ENCODE data around the gene PDHA2.
"Not testable (repeated sequence)": the region's sequence is repeated elsewhere in the genome, so short reads cannot be mapped to it uniquely, and the experiment has no call there.

The PDHA2 gene

GRCh38 chr4:95833711-95834194, 6.1 kb upstream of the PDHA2 start:
- H3K9ac ChIP-seq (ENCODE audit: insufficient read length, low read depth), result no peak overlapping the region
- H3K9me3 ChIP-seq (ENCODE audit: insufficient read depth, low read length), result no peaks in the 10 kb centered on the region
- no peaks in the 10 kb centered on the region for H3K4me1 ChIP-seq (ENCODE audit: insufficient read depth, insufficient read length)
- TF ChIP-seq YY1 (IDR thresholded peaks at IDR 0.05; ENCODE audit: insufficient read depth, insufficient read length) (no peak), ZNF274 (IDR thresholded peaks at IDR 0.05; ENCODE audit: low read depth, low read length) (no peak), SUZ12 (IDR thresholded peaks at IDR 0.05; ENCODE audit: extremely low read depth, insufficient read depth, insufficient read length) (no peak)
- H3K4me3 ChIP-seq (ENCODE audit: insufficient read length, low read depth), result no peak overlapping the region
- no peaks in the 10 kb centered on the region for H3K36me3 ChIP-seq (ENCODE audit: insufficient read depth, insufficient read length, low read length)
- H3K27me3 ChIP-seq (ENCODE audit: insufficient read depth, insufficient read length), result no peaks in the 10 kb centered on the region
- DNase-seq (ENCODE audit: low read depth, low spot score), result no peak

DNA sequence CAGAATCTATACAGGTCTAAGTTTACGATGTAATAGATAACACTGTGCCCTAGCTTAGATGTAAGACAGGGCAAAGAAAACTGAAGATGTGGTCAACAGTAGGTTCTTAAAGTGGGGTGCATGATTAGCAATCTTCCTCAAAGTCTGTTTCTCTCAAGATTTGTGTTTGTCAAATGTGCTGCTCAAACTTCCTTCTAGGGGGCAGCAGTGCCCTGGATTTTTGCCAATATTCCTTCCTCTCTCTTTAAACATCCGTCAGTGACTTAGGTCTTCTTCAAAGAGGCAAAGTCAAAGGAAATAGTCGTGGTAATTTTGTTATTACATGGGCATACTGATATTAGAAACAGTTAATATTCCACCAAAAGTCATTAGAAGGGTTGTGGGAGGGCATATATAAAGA, 4.2 kb upstream of the PDHA2 start:
- no peaks in the 10 kb centered on the region for H3K9me3 ChIP-seq (ENCODE audit: insufficient read depth, low read length)
- no peak overlapping the region for H3K4me3 ChIP-seq (ENCODE audit: insufficient read length, low read depth)
- no peaks in the 10 kb centered on the region for H3K27me3 ChIP-seq (ENCODE audit: insufficient read depth, insufficient read length)
- H3K9ac ChIP-seq (ENCODE audit: insufficient read length, low read depth), result no peak overlapping the region
- TF ChIP-seq YY1 (IDR thresholded peaks at IDR 0.05; ENCODE audit: insufficient read depth, insufficient read length) (no peak), ZNF274 (IDR thresholded peaks at IDR 0.05; ENCODE audit: low read depth, low read length) (no peak), SUZ12 (IDR thresholded peaks at IDR 0.05; ENCODE audit: extremely low read depth, insufficient read depth, insufficient read length) (no peak)
- H3K36me3 ChIP-seq (ENCODE audit: insufficient read depth, insufficient read length, low read length), result no peaks in the 10 kb centered on the region
- no peaks in the 10 kb centered on the region for H3K4me1 ChIP-seq (ENCODE audit: insufficient read depth, insufficient read length)
- DNase-seq (ENCODE audit: low read depth, low spot score), result peak; percentile 30

DNA sequence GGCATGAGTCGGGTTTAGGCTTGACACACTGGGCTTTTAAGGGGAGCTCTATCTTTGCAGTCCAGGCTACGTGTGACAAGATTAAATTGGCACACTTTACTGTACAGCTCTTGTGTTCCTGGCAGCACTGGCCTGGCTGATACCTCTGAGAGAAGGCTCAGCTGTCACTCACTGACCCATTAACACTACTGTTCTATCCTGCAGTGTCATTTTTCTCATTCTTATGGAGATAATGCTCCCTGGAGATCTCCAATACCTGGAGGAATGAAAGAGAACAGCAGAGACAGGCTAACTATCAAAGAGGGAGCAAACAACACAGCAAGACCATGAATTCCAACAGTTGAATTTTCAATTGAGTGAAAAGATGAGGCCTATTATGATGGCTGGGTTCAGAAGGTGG, 1.7 kb upstream of the PDHA2 start:
- H3K4me3 ChIP-seq (ENCODE audit: insufficient read length, low read depth), result no peak overlapping the region
- peak; percentile 6 for DNase-seq (ENCODE audit: low read depth, low spot score)
- H3K9me3 ChIP-seq (ENCODE audit: insufficient read depth, low read length), result no peaks in the 10 kb centered on the region
- H3K36me3 ChIP-seq (ENCODE audit: insufficient read depth, insufficient read length, low read length), result no peaks in the 10 kb centered on the region
- TF ChIP-seq SUZ12 (IDR thresholded peaks at IDR 0.05; ENCODE audit: extremely low read depth, insufficient read depth, insufficient read length) (no peak), ZNF274 (IDR thresholded peaks at IDR 0.05; ENCODE audit: low read depth, low read length) (no peak), YY1 (IDR thresholded peaks at IDR 0.05; ENCODE audit: insufficient read depth, insufficient read length) (no peak)
- H3K27me3 ChIP-seq (ENCODE audit: insufficient read depth, insufficient read length), result no peaks in the 10 kb centered on the region
- H3K9ac ChIP-seq (ENCODE audit: insufficient read length, low read depth), result no peak overlapping the region
- H3K4me1 ChIP-seq (ENCODE audit: insufficient read depth, insufficient read length), result no peaks in the 10 kb centered on the region

GRCh38 chr4:95847908-95848460, 8.1 kb downstream of the PDHA2 start:
- Histone ChIP-seq H3K4me3 (ENCODE audit: insufficient read length, low read depth) (no peak overlapping the region), H3K36me3 (ENCODE audit: insufficient read depth, insufficient read length, low read length) (no peaks in the 10 kb centered on the region), H3K9me3 (ENCODE audit: insufficient read depth, low read length) (no peaks in the 10 kb centered on the region), H3K27me3 (ENCODE audit: insufficient read depth, insufficient read length) (no peaks in the 10 kb centered on the region), H3K4me1 (ENCODE audit: insufficient read depth, insufficient read length) (no peaks in the 10 kb centered on the region), H3K9ac (ENCODE audit: insufficient read length, low read depth) (no peak overlapping the region)
- TF ChIP-seq SUZ12 (IDR thresholded peaks at IDR 0.05; ENCODE audit: extremely low read depth, insufficient read depth, insufficient read length), result no peak
- TF ChIP-seq YY1 (IDR thresholded peaks at IDR 0.05; ENCODE audit: insufficient read depth, insufficient read length), result no peak
- no peak for TF ChIP-seq ZNF274 (IDR thresholded peaks at IDR 0.05; ENCODE audit: low read depth, low read length)
- no peak for DNase-seq (ENCODE audit: low read depth, low spot score)

DNA sequence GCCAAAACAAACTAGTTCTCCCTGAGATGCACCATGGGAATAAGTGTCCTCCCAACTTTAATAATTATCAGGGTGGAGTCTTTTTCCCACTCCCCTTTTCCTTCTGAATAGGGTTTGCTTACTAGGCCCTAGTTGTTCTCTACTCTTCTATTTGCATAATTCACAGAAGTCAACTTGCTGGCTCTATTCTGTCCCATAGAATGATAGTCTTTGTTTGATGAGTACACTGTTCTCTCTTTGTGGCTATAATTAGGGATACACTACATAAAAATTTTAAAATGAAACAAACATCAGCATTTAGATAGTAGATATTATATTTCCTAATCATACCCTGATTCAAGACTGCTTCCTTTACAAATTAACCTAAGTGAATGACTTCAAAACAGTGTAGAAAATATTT, 10.3 kb downstream of the PDHA2 start:
- H3K9me3 ChIP-seq (ENCODE audit: insufficient read depth, low read length), result no peaks in the 10 kb centered on the region
- no peak overlapping the region for H3K9ac ChIP-seq (ENCODE audit: insufficient read length, low read depth)
- no peak for TF ChIP-seq SUZ12 (IDR thresholded peaks at IDR 0.05; ENCODE audit: extremely low read depth, insufficient read depth, insufficient read length)
- no peak for TF ChIP-seq ZNF274 (IDR thresholded peaks at IDR 0.05; ENCODE audit: low read depth, low read length)
- TF ChIP-seq YY1 (IDR thresholded peaks at IDR 0.05; ENCODE audit: insufficient read depth, insufficient read length), result no peak
- H3K27me3 ChIP-seq (ENCODE audit: insufficient read depth, insufficient read length), result no peaks in the 10 kb centered on the region
- no peak for DNase-seq (ENCODE audit: low read depth, low spot score)
- no peak overlapping the region for H3K4me3 ChIP-seq (ENCODE audit: insufficient read length, low read depth)
- H3K4me1 ChIP-seq (ENCODE audit: insufficient read depth, insufficient read length), result no peaks in the 10 kb centered on the region
- H3K36me3 ChIP-seq (ENCODE audit: insufficient read depth, insufficient read length, low read length), result no peaks in the 10 kb centered on the region

DNA sequence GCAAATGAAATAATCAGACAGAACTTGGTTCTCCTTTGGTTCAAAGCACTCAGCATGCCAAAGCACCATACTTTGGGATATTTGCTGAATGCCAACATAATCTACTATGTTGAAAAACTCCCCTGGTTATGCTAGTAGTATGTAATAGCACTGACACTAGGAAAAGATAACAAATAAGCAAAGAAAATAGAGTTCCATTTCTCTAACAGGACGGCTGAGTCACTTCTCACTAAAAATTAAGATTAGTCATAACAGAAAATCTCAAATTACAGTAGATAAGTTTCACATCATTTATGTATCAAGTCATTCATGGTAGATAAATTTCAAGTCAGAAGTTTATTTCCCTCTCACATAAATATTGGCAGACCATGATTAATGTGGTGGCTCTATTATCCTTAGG, 17.9 kb downstream of the PDHA2 start:
- Histone ChIP-seq H3K4me3 (ENCODE audit: insufficient read length, low read depth) (no peak overlapping the region), H3K9ac (ENCODE audit: insufficient read length, low read depth) (no peak overlapping the region), H3K4me1 (ENCODE audit: insufficient read depth, insufficient read length) (no peaks in the 10 kb centered on the region), H3K27me3 (ENCODE audit: insufficient read depth, insufficient read length) (no peaks in the 10 kb centered on the region), H3K36me3 (ENCODE audit: insufficient read depth, insufficient read length, low read length) (no peaks in the 10 kb centered on the region), H3K9me3 (ENCODE audit: insufficient read depth, low read length) (no peaks in the 10 kb centered on the region)
- TF ChIP-seq YY1 (IDR thresholded peaks at IDR 0.05; ENCODE audit: insufficient read depth, insufficient read length), result no peak
- TF ChIP-seq SUZ12 (IDR thresholded peaks at IDR 0.05; ENCODE audit: extremely low read depth, insufficient read depth, insufficient read length), result no peak
- no peak for TF ChIP-seq ZNF274 (IDR thresholded peaks at IDR 0.05; ENCODE audit: low read depth, low read length)
- no peak for DNase-seq (ENCODE audit: low read depth, low spot score)

GRCh38 chr4:95867919-95868318, 28.0 kb downstream of the PDHA2 start:
- H3K36me3 ChIP-seq (ENCODE audit: insufficient read depth, insufficient read length, low read length), result no peaks in the 10 kb centered on the region
- H3K9ac ChIP-seq (ENCODE audit: insufficient read length, low read depth), result no peak overlapping the region
- no peaks in the 10 kb centered on the region for H3K4me1 ChIP-seq (ENCODE audit: insufficient read depth, insufficient read length)
- TF ChIP-seq YY1 (IDR thresholded peaks at IDR 0.05; ENCODE audit: insufficient read depth, insufficient read length) (no peak), SUZ12 (IDR thresholded peaks at IDR 0.05; ENCODE audit: extremely low read depth, insufficient read depth, insufficient read length) (no peak), ZNF274 (IDR thresholded peaks at IDR 0.05; ENCODE audit: low read depth, low read length) (no peak)
- no peak overlapping the region for H3K4me3 ChIP-seq (ENCODE audit: insufficient read length, low read depth)
- H3K9me3 ChIP-seq (ENCODE audit: insufficient read depth, low read length), result peaks cover 27% of the 10 kb centered on the region
- DNase-seq (ENCODE audit: low read depth, low spot score), result no peak
- H3K27me3 ChIP-seq (ENCODE audit: insufficient read depth, insufficient read length), result no peaks in the 10 kb centered on the region

DNA sequence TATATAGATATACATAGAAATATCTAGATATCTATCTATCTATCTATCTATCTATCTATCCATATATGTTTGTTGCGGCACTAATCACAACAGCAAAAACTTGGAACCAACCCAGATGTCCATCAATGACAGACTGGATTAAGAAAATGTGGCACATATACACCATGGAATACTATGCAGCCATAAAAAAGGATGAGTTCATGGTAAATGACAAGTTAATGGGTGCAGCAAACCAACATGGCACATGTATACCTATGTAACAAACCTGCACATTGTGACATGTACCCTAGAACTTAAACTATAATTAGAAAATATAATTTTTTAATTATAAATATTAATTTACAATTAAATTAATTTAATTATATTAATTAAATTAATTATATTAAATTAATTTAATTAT, 29.5 kb downstream of the PDHA2 start:
- H3K36me3 ChIP-seq (ENCODE audit: insufficient read depth, insufficient read length, low read length); H3K27me3 ChIP-seq (ENCODE audit: insufficient read depth, insufficient read length); H3K4me1 ChIP-seq (ENCODE audit: insufficient read depth, insufficient read length); DNase-seq (ENCODE audit: low read depth, low spot score); H3K4me3 ChIP-seq (ENCODE audit: insufficient read length, low read depth); H3K9ac ChIP-seq (ENCODE audit: insufficient read length, low read depth): not testable (repeated sequence)
- H3K9me3 ChIP-seq (ENCODE audit: insufficient read depth, low read length), result peaks cover 27% of the 10 kb centered on the region
